ENCODE data around the gene IL17C.

- TF ChIP-seq EZH2 (IDR thresholded peaks at IDR 0.05; ENCODE audit: borderline replicate concordance) = no peak
- no peak for TF ChIP-seq CTCF (IDR thresholded peaks at IDR 0.05; ENCODE audit: poor library complexity)
- no peak for TF ChIP-seq EZH2phosphoT487 (IDR thresholded peaks at IDR 0.05; ENCODE audit: low read depth, severe bottlenecking, unreplicated experiment)
Observed at GRCh38 chr16:88671806-88672205, 33.4 kb downstream of the IL17C start.
